Esophagus squamous epithelium (tissue), 5 donors: Measurements from ENCODE around the gene LBR. TPM values are rescaled to one million over a fixed set of nuclear protein-coding genes. Genes with fewer than 3 reads are reported as not detected.
A peak's percentile ranks its signal among the peaks of the same experiment; 100 is the strongest.

Source experiments
- DNase-seq: peaks from one replicate; lab custom pipeline; 2025; lab: John Stamatoyannopoulos, UW
- H3K27ac ChIP-seq, 4 donors: fragments of 200-600 bp; sonication (generic); one replicate each; pipeline ENCODE4 v1.5.1; 2016 to 2019; ENCODE audit warnings: mild to moderate bottlenecking in 1 of 4
- H3K27me3 ChIP-seq, 4 donors: fragments of 200-600 bp; sonication (generic); 1 replicate in 3 of 4; 2 replicates in 1 of 4; pipeline versions ENCODE4 v1.5.1 to v1.6.0; 2017 to 2021; ENCODE audit warnings: antibody characterized with exemption in 1 of 4
- H3K36me3 ChIP-seq, 3 donors: fragments of 200-600 bp; sonication (generic); one replicate each; pipeline ENCODE4 v1.5.1; 2016 to 2019
- H3K4me1 ChIP-seq, 3 donors: fragments of 200-600 bp; sonication (generic); one replicate each; pipeline ENCODE4 v1.5.1; 2017 to 2019
- H3K4me3 ChIP-seq, 4 donors: fragments of 200-600 bp; sonication (generic); 1 replicate in 3 of 4; 2 replicates in 1 of 4; pipeline ENCODE4 v1.5.1; 2016 to 2019; ENCODE audit warnings: mild to moderate bottlenecking in 2 of 4, moderate library complexity in 1 of 4
- H3K9me3 ChIP-seq, 3 donors: fragments of 200-600 bp; sonication (generic); one replicate each; pipeline ENCODE4 v1.5.1; 2016 to 2019
- CTCF ChIP-seq, 6 experiments: fragments of 450-650 bp in 4 of 6; fragments of 200-600 bp in 2 of 6; sonication (generic) in 2 of 6; IDR thresholded peaks; one replicate each; pipeline ENCODE4 v1.5.1; 2016 to 2019; ENCODE audit warnings: antibody characterized with exemption in 6 of 6, mild to moderate bottlenecking in 4 of 6, moderate library complexity in 4 of 6
- POLR2A ChIP-seq, 4 donors: fragments of 450-650 bp; IDR thresholded peaks; one replicate each; pipeline ENCODE4 v1.6.1; 2017; ENCODE audit warnings: antibody characterized with exemption in 4 of 4, mild to moderate bottlenecking in 4 of 4, moderate library complexity in 3 of 4
- WGBS, 2 donors: methylation state at CpG; one replicate each; pipeline ENCODE4 v1.1.5; 2018; 5-methylcytosine and 5-hydroxymethylcytosine counted together
- intact Hi-C: fragments of 100-400 bp; cut with DNase I; formaldehyde crosslinking; loops from one replicate; pipeline ENCODE4 v1.15.0; 2022
- total RNA-seq, 4 donors: library from RNA; depleted of rRNA; stranded (reverse); fragments of >200 nt; gene quantifications; one replicate each; pipeline ENCODE4 v1.1.0, GENCODE V29; 2016
- donor health status: DM: yes; HTN: yes; CAD: no.

LBR gene
- total RNA-seq, 4 donors from 2014 or later: 39.8 to 50.0 (median 42.9) TPM

GRCh38 chr1:225422795-225423517, 4.9 kb downstream of the LBR start:
- Histone ChIP-seq H3K4me3 (no peak overlapping the region), H3K36me3 (peaks cover 4 to 54% (median 10%) of the 10 kb centered on the region in 3 donors), H3K9me3 (no peaks in the 10 kb centered on the region), H3K4me1 (peaks cover 16 to 50% (median 21%) of the 10 kb centered on the region in 3 donors), H3K27ac (peak overlapping the region in 2 of 4 donors; percentile 34 to 38), H3K27me3 (no peaks in the 10 kb centered on the region)
- WGBS, 2 donors: 63 to 73% methylated on average over 7 of the region's 7 CpGs
- TF ChIP-seq CTCF (IDR thresholded peaks at IDR 0.05) (no peak), POLR2A (IDR thresholded peaks at IDR 0.05) (no peak)
- DNase-seq: no peak
- intact Hi-C loops: no loop called here

GRCh38 chr1:225422031-225422605, 5.7 kb downstream of the LBR start:
- intact Hi-C loops: no loop called here
- Histone ChIP-seq H3K27me3 (no peaks in the 10 kb centered on the region), H3K36me3 (peaks cover 11 to 63% (median 15%) of the 10 kb centered on the region in 3 donors), H3K27ac (peak overlapping the region in 3 of 4 donors; percentile 3 to 34 (median 26)), H3K4me1 (peaks cover 16 to 50% (median 21%) of the 10 kb centered on the region in 3 donors), H3K9me3 (no peaks in the 10 kb centered on the region), H3K4me3 (peak overlapping the region in 1 of 4 donors; percentile 18)
- 57 to 58% methylated on average over 14 of the region's 14 CpGs for WGBS, 2 donors
- no peak for DNase-seq
- TF ChIP-seq CTCF (IDR thresholded peaks at IDR 0.05) (no peak), POLR2A (IDR thresholded peaks at IDR 0.05) (no peak)

- peaks cover 0 to 17% (median 3%) of the 10 kb centered on the region in 3 donors for H3K4me1 ChIP-seq
- H3K27ac ChIP-seq: no peak overlapping the region
- H3K9me3 ChIP-seq: no peaks in the 10 kb centered on the region
- DNase-seq: no peak
- peaks cover 20 to 98% (median 35%) of the 10 kb centered on the region in 3 donors for H3K36me3 ChIP-seq
- WGBS, 2 donors: 90 to 92% methylated on average over 4 of the region's 4 CpGs
- intact Hi-C loops: no loop called here
- no peak for TF ChIP-seq POLR2A (IDR thresholded peaks at IDR 0.05)
- no peak for TF ChIP-seq CTCF (IDR thresholded peaks at IDR 0.05)
- H3K4me3 ChIP-seq: no peak overlapping the region
- H3K27me3 ChIP-seq: no peaks in the 10 kb centered on the region
Observed at GRCh38 chr1:225418598-225418997, 9.2 kb downstream of the LBR start.

GRCh38 chr1:225418059-225418458, 9.8 kb downstream of the LBR start:
- Histone ChIP-seq H3K27ac (no peak overlapping the region), H3K4me1 (peaks cover 0 to 12% (median 3%) of the 10 kb centered on the region in 3 donors), H3K27me3 (no peaks in the 10 kb centered on the region), H3K4me3 (no peak overlapping the region), H3K36me3 (peaks cover 20 to 98% (median 36%) of the 10 kb centered on the region in 3 donors), H3K9me3 (no peaks in the 10 kb centered on the region)
- DNase-seq: no peak
- intact Hi-C loops: no loop called here
- 64 to 66% methylated on average over 2 of the region's 2 CpGs for WGBS, 2 donors
- no peak for TF ChIP-seq POLR2A (IDR thresholded peaks at IDR 0.05)
- TF ChIP-seq CTCF (IDR thresholded peaks at IDR 0.05): no peak
